Loucy (cell line): ENCODE data around the gene CNIH4.

ENCODE experiments used
- H2AFZ ChIP-seq: fragments of 200-600 bp; sonication (generic); 2 replicates; pipeline ENCODE4 v1.6.0; 2016; ENCODE audit warnings: antibody characterized with exemption, mild to moderate bottlenecking, low read length, moderate library complexity
- H3F3A ChIP-seq: fragments of 200-600 bp; 2 replicates; pipeline ENCODE4 v1.6.0; 2016; ENCODE audit warnings: antibody characterized with exemption, low read depth, mild to moderate bottlenecking
- H3K27me3 ChIP-seq: fragments of 200-600 bp; sonication (generic); 2 replicates; pipeline ENCODE4 v1.6.1; 2014; ENCODE audit warnings: low read length, mild to moderate bottlenecking; ENCODE audit not compliant: insufficient read depth, poor library complexity, severe bottlenecking
- H3K36me3 ChIP-seq: fragments of 200-600 bp; sonication (generic); 2 replicates; pipeline ENCODE4 v1.6.1; 2016; ENCODE audit warnings: low read length; ENCODE audit not compliant: insufficient read depth
- H3K4me1 ChIP-seq: fragments of 200-600 bp; sonication (generic); 2 replicates; pipeline ENCODE4 v1.5.1; 2014; ENCODE audit warnings: low read length, mild to moderate bottlenecking; ENCODE audit not compliant: insufficient read depth, poor library complexity, severe bottlenecking
- H3K4me2 ChIP-seq: fragments of 200-600 bp; sonication (generic); 2 replicates; pipeline ENCODE4 v1.6.0; 2014; ENCODE audit warnings: antibody characterized with exemption, low read length, low read depth, mild to moderate bottlenecking; ENCODE audit not compliant: poor library complexity, severe bottlenecking
- H3K4me3 ChIP-seq: fragments of 200-600 bp; sonication (generic); 2 replicates; pipeline ENCODE4 v1.5.1; 2014; ENCODE audit warnings: low read length, mild to moderate bottlenecking, mixed read lengths; ENCODE audit not compliant: poor library complexity, severe bottlenecking
- H3K79me2 ChIP-seq: fragments of 200-600 bp; sonication (generic); 2 replicates; pipeline ENCODE4 v1.6.1; 2014; ENCODE audit warnings: low read length; ENCODE audit not compliant: insufficient read depth
- H3K9ac ChIP-seq: fragments of 200-600 bp; sonication (generic); 2 replicates; pipeline ENCODE4 v1.6.0; 2014; ENCODE audit warnings: mild to moderate bottlenecking, low read depth, low read length, moderate library complexity; ENCODE audit not compliant: poor library complexity, severe bottlenecking
- H3K9me2 ChIP-seq: fragments of 200-600 bp; sonication (generic); replicated peaks from 2 replicates; pipeline ENCODE4 v1.6.1; 2016; ENCODE audit warnings: low read depth, low read length, mixed read lengths
- H3K9me3 ChIP-seq: fragments of 200-600 bp; sonication (generic); 2 replicates; pipeline ENCODE4 v1.6.1; 2014; ENCODE audit warnings: mild to moderate bottlenecking, antibody characterized with exemption, low read length, low read depth; ENCODE audit not compliant: insufficient read depth
- H4K20me1 ChIP-seq: fragments of 200-600 bp; sonication (generic); 2 replicates; pipeline ENCODE4 v1.6.0; 2014; ENCODE audit warnings: antibody characterized with exemption, low read length, mild to moderate bottlenecking; ENCODE audit not compliant: insufficient read depth, poor library complexity, severe bottlenecking
- EZH2phosphoT487 ChIP-seq: fragments of 200-600 bp; IDR thresholded peaks from 2 replicates; pipeline ENCODE4 v1.6.1; 2018; ENCODE audit warnings: antibody characterized with exemption, mild to moderate bottlenecking, moderate library complexity, borderline replicate concordance
- TF ChIP-seq, protein P1 (sequence below): fragments of 200-600 bp; sonication (generic); conservative IDR thresholded peaks from 2 replicates; pipeline ENCODE4 v1.5.1; 2014; ENCODE audit warnings: mild to moderate bottlenecking, antibody characterized with exemption, low read length

Gene CNIH4

DNA sequence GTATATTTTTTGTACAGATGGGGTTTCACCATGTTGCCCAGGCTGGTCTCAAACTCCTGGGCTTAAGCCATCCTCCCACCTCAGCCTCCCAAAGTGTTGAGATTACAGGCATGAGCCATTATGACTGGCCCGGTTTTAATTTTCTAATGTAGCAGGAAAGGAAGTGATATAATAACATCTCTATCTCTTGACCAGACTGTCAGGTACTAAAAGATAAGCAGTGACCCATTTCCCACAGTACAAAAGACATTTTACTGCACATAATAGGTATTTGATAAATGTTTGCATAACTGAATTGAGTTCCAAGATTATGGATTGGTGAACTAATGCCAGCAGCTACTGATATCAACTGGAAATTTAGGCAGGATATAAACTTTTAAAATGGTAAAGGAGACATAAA, 30.7 kb upstream of the CNIH4 start:
- no peaks in the 10 kb centered on the region for H3F3A ChIP-seq
- peaks cover 17% of the 10 kb centered on the region for H3K4me1 ChIP-seq
- no peak overlapping the region for H3K4me3 ChIP-seq
- no peaks in the 10 kb centered on the region; the same call in 1 of the 2 replicates for H3K36me3 ChIP-seq
- no peaks in the 10 kb centered on the region for H3K27me3 ChIP-seq
- peaks cover 66% of the 10 kb centered on the region for H3K79me2 ChIP-seq
- H2AFZ ChIP-seq: no peak overlapping the region
- no peak overlapping the region for H3K9ac ChIP-seq
- H3K4me2 ChIP-seq: peak overlapping the region; percentile 32
- H3K9me3 ChIP-seq: no peaks in the 10 kb centered on the region
- H4K20me1 ChIP-seq: peaks cover 8% of the 10 kb centered on the region
- no peaks in the 10 kb centered on the region for H3K9me2 ChIP-seq
- TF ChIP-seq, protein P1, sequence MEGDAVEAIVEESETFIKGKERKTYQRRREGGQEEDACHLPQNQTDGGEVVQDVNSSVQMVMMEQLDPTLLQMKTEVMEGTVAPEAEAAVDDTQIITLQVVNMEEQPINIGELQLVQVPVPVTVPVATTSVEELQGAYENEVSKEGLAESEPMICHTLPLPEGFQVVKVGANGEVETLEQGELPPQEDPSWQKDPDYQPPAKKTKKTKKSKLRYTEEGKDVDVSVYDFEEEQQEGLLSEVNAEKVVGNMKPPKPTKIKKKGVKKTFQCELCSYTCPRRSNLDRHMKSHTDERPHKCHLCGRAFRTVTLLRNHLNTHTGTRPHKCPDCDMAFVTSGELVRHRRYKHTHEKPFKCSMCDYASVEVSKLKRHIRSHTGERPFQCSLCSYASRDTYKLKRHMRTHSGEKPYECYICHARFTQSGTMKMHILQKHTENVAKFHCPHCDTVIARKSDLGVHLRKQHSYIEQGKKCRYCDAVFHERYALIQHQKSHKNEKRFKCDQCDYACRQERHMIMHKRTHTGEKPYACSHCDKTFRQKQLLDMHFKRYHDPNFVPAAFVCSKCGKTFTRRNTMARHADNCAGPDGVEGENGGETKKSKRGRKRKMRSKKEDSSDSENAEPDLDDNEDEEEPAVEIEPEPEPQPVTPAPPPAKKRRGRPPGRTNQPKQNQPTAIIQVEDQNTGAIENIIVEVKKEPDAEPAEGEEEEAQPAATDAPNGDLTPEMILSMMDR: no peak
- no peak for TF ChIP-seq EZH2phosphoT487

DNA sequence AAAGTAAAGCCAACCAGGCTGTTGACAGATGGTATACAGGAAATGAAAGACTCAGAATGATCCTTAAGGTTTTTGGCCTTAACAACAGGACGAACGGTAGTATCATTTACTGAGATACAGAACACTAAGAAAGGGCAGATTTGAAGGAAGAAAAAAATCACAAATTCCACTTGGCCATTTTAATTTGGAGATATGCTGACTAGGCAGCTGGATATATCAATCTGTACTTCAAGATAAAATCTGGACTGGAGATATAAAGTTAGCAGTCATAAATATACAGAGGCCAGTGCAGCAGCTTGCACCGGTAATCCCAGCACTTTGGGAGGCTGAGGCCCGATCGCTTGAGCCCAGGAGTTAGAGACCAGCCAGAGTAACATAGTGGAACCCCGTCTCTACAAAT, 28.0 kb upstream of the CNIH4 start:
- Histone ChIP-seq H3K4me1 (peaks cover 25% of the 10 kb centered on the region), H3K9me3 (no peaks in the 10 kb centered on the region), H3K9me2 (no peaks in the 10 kb centered on the region), H2AFZ (no peak overlapping the region), H3K4me3 (peak overlapping the region; percentile 94), H3K4me2 (peak overlapping the region; percentile 82), H4K20me1 (peaks cover 8% of the 10 kb centered on the region), H3K36me3 (no peaks in the 10 kb centered on the region; the same call in 1 of the 2 replicates), H3K9ac (peak overlapping the region; percentile 90), H3F3A (no peaks in the 10 kb centered on the region), H3K27me3 (no peaks in the 10 kb centered on the region), H3K79me2 (peaks cover 48% of the 10 kb centered on the region)
- TF ChIP-seq EZH2phosphoT487: no peak
- TF ChIP-seq, protein P1: no peak

DNA sequence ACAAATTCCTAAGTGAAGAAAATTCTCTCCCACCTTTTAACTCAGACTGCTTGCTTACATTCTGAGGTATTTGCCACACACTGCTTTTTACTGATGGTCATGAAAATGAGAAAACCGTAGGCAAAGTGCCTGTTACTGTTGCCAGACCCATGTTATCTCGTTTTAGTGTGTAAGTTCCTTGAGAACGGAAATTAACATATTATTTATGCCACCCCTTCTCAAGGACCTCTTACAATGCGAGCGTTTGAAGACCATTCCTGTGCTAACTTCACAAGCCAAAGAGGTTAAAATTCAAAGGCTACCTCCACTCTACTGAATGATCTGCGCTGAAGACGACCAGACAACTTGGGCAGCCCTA, 27.2 kb upstream of the CNIH4 start:
- H3K27me3 ChIP-seq: no peaks in the 10 kb centered on the region
- peak overlapping the region; percentile 97 for H2AFZ ChIP-seq
- peaks cover 8% of the 10 kb centered on the region for H4K20me1 ChIP-seq
- H3K4me2 ChIP-seq: peak overlapping the region; percentile 82
- no peaks in the 10 kb centered on the region for H3K36me3 ChIP-seq
- H3K4me1 ChIP-seq: peaks cover 33% of the 10 kb centered on the region
- TF ChIP-seq EZH2phosphoT487: no peak
- no peaks in the 10 kb centered on the region for H3K9me2 ChIP-seq
- H3K79me2 ChIP-seq: peaks cover 43% of the 10 kb centered on the region
- no peaks in the 10 kb centered on the region for H3K9me3 ChIP-seq
- peak overlapping the region; percentile 90 for H3K9ac ChIP-seq
- no peaks in the 10 kb centered on the region for H3F3A ChIP-seq
- peak overlapping the region; percentile 94 for H3K4me3 ChIP-seq
